ENCODE results near the gene BHMT2. TPM values are rescaled to one million over a fixed set of nuclear protein-coding genes. Genes with fewer than 3 reads are reported as not detected.

The BHMT2 gene
- total RNA-seq, 1 experiment from 2014 or later = not detected

- H3K9me3 Mint-ChIP-seq = no peaks in the 10 kb centered on the region
- H2BK15ac ChIP-seq (ENCODE audit: low read depth, low read length) = no peak overlapping the region
- H3K36me3 Mint-ChIP-seq (ENCODE audit: insufficient read depth in 1 of 3, low read depth in 3 of 3) = no peaks in the 10 kb centered on the region
- no peak overlapping the region for H2BK120ac ChIP-seq (ENCODE audit: low read depth, low read length, poor library complexity, severe bottlenecking)
- H3K9me3 ChIP-seq (ENCODE audit: control insufficient read depth, low read depth, low read length) = no peaks in the 10 kb centered on the region
- no peak for DNase-seq
- no peak overlapping the region for H4K91ac ChIP-seq (ENCODE audit: insufficient read length, low read depth, low read length)
- no peak overlapping the region for H4K5ac ChIP-seq (ENCODE audit: insufficient read length, low read depth, low read length)
- no peak overlapping the region for H2BK5ac ChIP-seq (ENCODE audit: insufficient read length, low read length)
- H3K79me1 ChIP-seq (ENCODE audit: insufficient read depth, low read depth, low read length, poor library complexity, severe bottlenecking) = no peaks in the 10 kb centered on the region
- H3K14ac ChIP-seq (ENCODE audit: insufficient read depth, low read length) = no peak overlapping the region
- H3K27ac Mint-ChIP-seq = no peak overlapping the region
- H3T11ph ChIP-seq (ENCODE audit: low read length) = no peak overlapping the region
- peaks cover 6% of the 10 kb centered on the region; the same call in 1 of the 2 replicates for H3K4me1 ChIP-seq (ENCODE audit: insufficient read depth, low read length)
- no peaks in the 10 kb centered on the region for H4K20me1 ChIP-seq (ENCODE audit: control insufficient read depth, insufficient read depth, insufficient read length)
- no peaks in the 10 kb centered on the region for H3K23me2 ChIP-seq (ENCODE audit: insufficient read length, low read depth, low read length, poor library complexity, severe bottlenecking)
- peaks cover 25 to 26% of the 10 kb centered on the region in 2 experiments for H3K4me1 Mint-ChIP-seq
- no peak overlapping the region for H3K4me2 ChIP-seq (ENCODE audit: insufficient read depth, insufficient read length, low read length)
- no peak overlapping the region for H2BK12ac ChIP-seq (ENCODE audit: insufficient read length, low read depth, low read length)
- no peak overlapping the region for H2AK5ac ChIP-seq (ENCODE audit: insufficient read length, low read length)
- no peak overlapping the region for H2BK20ac ChIP-seq (ENCODE audit: low read depth, low read length, poor library complexity, severe bottlenecking)
- no peaks in the 10 kb centered on the region for H3K79me2 ChIP-seq (ENCODE audit: insufficient read depth, low read length)
- no peak overlapping the region for H3K4ac ChIP-seq (ENCODE audit: low read depth, low read length)
- no CpG with 5 or more reads among the region's 2 CpGs for WGBS (ENCODE audit: extremely low coverage, insufficient read length, low lambda C conversion rate)
- H3K9ac ChIP-seq (ENCODE audit: extremely low read depth, insufficient read length, low read length) = no peak overlapping the region
- H3K18ac ChIP-seq (ENCODE audit: insufficient read length, low read depth, low read length) = no peak overlapping the region
- H3K27me3 Mint-ChIP-seq (ENCODE audit: low read depth) = peaks cover 4% of the 10 kb centered on the region
- TF ChIP-seq CTCF (conservative IDR thresholded peaks at IDR 0.05) = no peak
- no peak overlapping the region for H4K8ac ChIP-seq (replicated peaks; ENCODE audit: insufficient read length, low read depth, low read length)
- no peak overlapping the region for H3K56ac ChIP-seq (ENCODE audit: insufficient read length, low read depth, low read length)
- H3K27ac ChIP-seq (ENCODE audit: insufficient read length, low read depth, low read length) = no peak overlapping the region
- H3K23ac ChIP-seq (ENCODE audit: insufficient read length, low read depth, low read length) = no peak overlapping the region
- H2AFZ ChIP-seq (ENCODE audit: low read length) = no peak overlapping the region
- no peaks in the 10 kb centered on the region for H3K27me3 ChIP-seq (ENCODE audit: insufficient read depth, low read length)
- no peak overlapping the region for H3K4me3 Mint-ChIP-seq
These were observed 46.8 kb upstream of the BHMT2 start for GRCh38 chr5:79022771-79023170.

Measured in H9 (cell line).